ENCODE data around the gene THRB. TPM values are rescaled to one million over a fixed set of nuclear protein-coding genes. Genes with fewer than 3 reads are reported as not detected.

Gene THRB
- total RNA-seq, 5 donors from 2014 or later (not counting 1 experiment from before 2014, with no cell fraction given): 0.03 to 0.29 (median 0.19) TPM; not detected in 2

- POLR2A ChIA-PET: no interaction called here
- H3K9me3 Mint-ChIP-seq: no peaks in the 10 kb centered on the region
- no peaks in the 10 kb centered on the region for H3K4me1 Mint-ChIP-seq
- Histone ChIP-seq H3K27ac (ENCODE audit: low read length) (no peak overlapping the region), H3K4me1 (ENCODE audit: control insufficient read depth in 1 of 2, extremely low read depth in 1 of 2, insufficient read depth in 2 of 2, low read length in 2 of 2) (no peaks in the 10 kb centered on the region), H3K27me3 (replicated peaks in 1 of 2; ENCODE audit: control insufficient read depth in 2 of 2, extremely low read depth in 1 of 2, insufficient read depth in 2 of 2, low read length in 1 of 2) (no peaks in the 10 kb centered on the region), H3K9me3 (no peaks in the 10 kb centered on the region), H3K36me3 (ENCODE audit: control insufficient read depth in 2 of 2, extremely low read depth in 1 of 2, insufficient read depth in 1 of 2, low read length in 1 of 2) (no peaks in the 10 kb centered on the region), H3K4me3 (ENCODE audit: control insufficient read depth in 1 of 2, extremely low read depth in 1 of 2, low read length in 1 of 2) (no peak overlapping the region)
- WGBS (ENCODE audit: insufficient coverage): 80% methylated on average over 1 of the region's 3 CpGs
- CTCF ChIA-PET: no interaction called here
- H3K27me3 Mint-ChIP-seq: peaks cover 2 to 4% of the 10 kb centered on the region in 2 donors
- no peaks in the 10 kb centered on the region for H3K36me3 Mint-ChIP-seq
- H3K4me3 Mint-ChIP-seq: no peak overlapping the region
- no peak overlapping the region for H3K27ac Mint-ChIP-seq
- ATAC-seq (replicated peaks in 1 of 4): no peak
- DNase-seq: no peak
These were observed 118.7 kb downstream of the THRB start for GRCh38 chr3:24375947-24376384.

- WGBS (ENCODE audit: insufficient coverage): no CpG with 5 or more reads among the region's 1 CpG
- Histone ChIP-seq H3K27me3 (replicated peaks in 1 of 2; ENCODE audit: control insufficient read depth in 2 of 2, extremely low read depth in 1 of 2, insufficient read depth in 2 of 2, low read length in 1 of 2) (no peaks in the 10 kb centered on the region), H3K9me3 (no peaks in the 10 kb centered on the region), H3K4me3 (ENCODE audit: control insufficient read depth in 1 of 2, extremely low read depth in 1 of 2, low read length in 1 of 2) (no peak overlapping the region), H3K36me3 (ENCODE audit: control insufficient read depth in 2 of 2, extremely low read depth in 1 of 2, insufficient read depth in 1 of 2, low read length in 1 of 2) (no peaks in the 10 kb centered on the region), H3K4me1 (ENCODE audit: control insufficient read depth in 1 of 2, extremely low read depth in 1 of 2, insufficient read depth in 2 of 2, low read length in 2 of 2) (no peaks in the 10 kb centered on the region), H3K27ac (ENCODE audit: low read length) (no peak overlapping the region)
- ATAC-seq (replicated peaks in 1 of 4) (no peak), DNase-seq (no peak)
- no peak overlapping the region for H3K4me3 Mint-ChIP-seq
- ChIA-PET POLR2A (no interaction called here), CTCF (no interaction called here)
- H3K27me3 Mint-ChIP-seq: peaks cover 0 to 1% of the 10 kb centered on the region in 2 donors
- no peaks in the 10 kb centered on the region for H3K4me1 Mint-ChIP-seq
- no peak overlapping the region for H3K27ac Mint-ChIP-seq
- no peaks in the 10 kb centered on the region for H3K36me3 Mint-ChIP-seq
- no peaks in the 10 kb centered on the region for H3K9me3 Mint-ChIP-seq
These were observed 119.8 kb downstream of the THRB start for GRCh38 chr3:24374801-24375200.

GRCh38 chr3:24373198-24373959 is 121.3 kb downstream of the THRB start:
- no peaks in the 10 kb centered on the region for H3K36me3 ChIP-seq (ENCODE audit: control insufficient read depth in 2 of 2, extremely low read depth in 1 of 2, insufficient read depth in 1 of 2, low read length in 1 of 2)
- H3K27me3 Mint-ChIP-seq: no peaks in the 10 kb centered on the region
- no peaks in the 10 kb centered on the region for H3K36me3 Mint-ChIP-seq
- no peak for ATAC-seq (replicated peaks in 1 of 4)
- 92% methylated on average over 2 of the region's 9 CpGs for whole genome bisulfite sequencing (ENCODE audit: insufficient coverage)
- no peaks in the 10 kb centered on the region for H3K4me1 Mint-ChIP-seq
- no peaks in the 10 kb centered on the region for H3K27me3 ChIP-seq (replicated peaks in 1 of 2; ENCODE audit: control insufficient read depth in 2 of 2, extremely low read depth in 1 of 2, insufficient read depth in 2 of 2, low read length in 1 of 2)
- DNase-seq: no peak
- H3K4me3 ChIP-seq (ENCODE audit: control insufficient read depth in 1 of 2, extremely low read depth in 1 of 2, low read length in 1 of 2): no peak overlapping the region
- H3K27ac Mint-ChIP-seq: no peak overlapping the region
- no peak overlapping the region for H3K4me3 Mint-ChIP-seq
- H3K27ac ChIP-seq (ENCODE audit: low read length): no peak overlapping the region
- H3K9me3 Mint-ChIP-seq: no peaks in the 10 kb centered on the region
- H3K9me3 ChIP-seq: no peaks in the 10 kb centered on the region
- POLR2A ChIA-PET: interaction anchor here in 1 of 2 donors (0.5 kb wide), 1 partner anchor 239 kb away, joined by 4 read pairs; no protein-coding TSS in a partner anchor
- no peaks in the 10 kb centered on the region for H3K4me1 ChIP-seq (ENCODE audit: control insufficient read depth in 1 of 2, extremely low read depth in 1 of 2, insufficient read depth in 2 of 2, low read length in 2 of 2)
- CTCF ChIA-PET: no interaction called here

- Histone ChIP-seq H3K4me1 (ENCODE audit: control insufficient read depth in 1 of 2, extremely low read depth in 1 of 2, insufficient read depth in 2 of 2, low read length in 2 of 2) (no peaks in the 10 kb centered on the region), H3K36me3 (ENCODE audit: control insufficient read depth in 2 of 2, extremely low read depth in 1 of 2, insufficient read depth in 1 of 2, low read length in 1 of 2) (no peaks in the 10 kb centered on the region), H3K27ac (ENCODE audit: low read length) (no peak overlapping the region), H3K27me3 (replicated peaks in 1 of 2; ENCODE audit: control insufficient read depth in 2 of 2, extremely low read depth in 1 of 2, insufficient read depth in 2 of 2, low read length in 1 of 2) (no peaks in the 10 kb centered on the region), H3K4me3 (ENCODE audit: control insufficient read depth in 1 of 2, extremely low read depth in 1 of 2, low read length in 1 of 2) (no peak overlapping the region), H3K9me3 (no peaks in the 10 kb centered on the region)
- ChIA-PET CTCF (no interaction called here), POLR2A (interaction anchor here in 1 of 2 donors (0.5 kb wide), 1 partner anchor 240 kb away, joined by 4 read pairs; no protein-coding TSS in a partner anchor)
- no peaks in the 10 kb centered on the region for H3K4me1 Mint-ChIP-seq
- no peak overlapping the region for H3K4me3 Mint-ChIP-seq
- no peaks in the 10 kb centered on the region for H3K9me3 Mint-ChIP-seq
- WGBS (ENCODE audit: insufficient coverage): no CpG with 5 or more reads among the region's 3 CpGs
- no peak for ATAC-seq (replicated peaks in 1 of 4)
- no peaks in the 10 kb centered on the region for H3K36me3 Mint-ChIP-seq
- H3K27ac Mint-ChIP-seq: no peak overlapping the region
- no peaks in the 10 kb centered on the region for H3K27me3 Mint-ChIP-seq
- DNase-seq: no peak
These were observed 122.0 kb downstream of the THRB start for GRCh38 chr3:24372559-24373197.

- Histone ChIP-seq H3K36me3 (ENCODE audit: control insufficient read depth in 2 of 2, extremely low read depth in 1 of 2, insufficient read depth in 1 of 2, low read length in 1 of 2) (no peaks in the 10 kb centered on the region), H3K27me3 (replicated peaks in 1 of 2; ENCODE audit: control insufficient read depth in 2 of 2, extremely low read depth in 1 of 2, insufficient read depth in 2 of 2, low read length in 1 of 2) (no peaks in the 10 kb centered on the region), H3K4me3 (ENCODE audit: control insufficient read depth in 1 of 2, extremely low read depth in 1 of 2, low read length in 1 of 2) (no peak overlapping the region), H3K4me1 (ENCODE audit: control insufficient read depth in 1 of 2, extremely low read depth in 1 of 2, insufficient read depth in 2 of 2, low read length in 2 of 2) (no peaks in the 10 kb centered on the region), H3K27ac (ENCODE audit: low read length) (no peak overlapping the region), H3K9me3 (no peaks in the 10 kb centered on the region)
- no peak overlapping the region for H3K27ac Mint-ChIP-seq
- H3K4me3 Mint-ChIP-seq: no peak overlapping the region
- POLR2A ChIA-PET: no interaction called here
- ATAC-seq (replicated peaks in 1 of 4) (peak in 1 of 4 experiments; percentile 27), DNase-seq (no peak)
- H3K4me1 Mint-ChIP-seq: no peaks in the 10 kb centered on the region
- H3K36me3 Mint-ChIP-seq: no peaks in the 10 kb centered on the region
- H3K9me3 Mint-ChIP-seq: no peaks in the 10 kb centered on the region
- H3K27me3 Mint-ChIP-seq: no peaks in the 10 kb centered on the region
- WGBS (ENCODE audit: insufficient coverage): 100% methylated on average over 1 of the region's 4 CpGs
- CTCF ChIA-PET: no interaction called here
These were observed 124.1 kb downstream of the THRB start for GRCh38 chr3:24370352-24371090.

GRCh38 chr3:24368605-24369004 is 126.0 kb downstream of the THRB start:
- no peak for DNase-seq
- Histone ChIP-seq H3K9me3 (no peaks in the 10 kb centered on the region), H3K4me1 (ENCODE audit: control insufficient read depth in 1 of 2, extremely low read depth in 1 of 2, insufficient read depth in 2 of 2, low read length in 2 of 2) (no peaks in the 10 kb centered on the region), H3K27ac (ENCODE audit: low read length) (no peak overlapping the region), H3K4me3 (ENCODE audit: control insufficient read depth in 1 of 2, extremely low read depth in 1 of 2, low read length in 1 of 2) (no peak overlapping the region), H3K36me3 (ENCODE audit: control insufficient read depth in 2 of 2, extremely low read depth in 1 of 2, insufficient read depth in 1 of 2, low read length in 1 of 2) (no peaks in the 10 kb centered on the region), H3K27me3 (replicated peaks in 1 of 2; ENCODE audit: control insufficient read depth in 2 of 2, extremely low read depth in 1 of 2, insufficient read depth in 2 of 2, low read length in 1 of 2) (no peaks in the 10 kb centered on the region)
- Mint-ChIP-seq H3K9me3 (no peaks in the 10 kb centered on the region), H3K4me1 (no peaks in the 10 kb centered on the region), H3K27me3 (no peaks in the 10 kb centered on the region), H3K36me3 (no peaks in the 10 kb centered on the region), H3K4me3 (no peak overlapping the region), H3K27ac (no peak overlapping the region)
- no peak for ATAC-seq (replicated peaks in 1 of 4)
- ChIA-PET POLR2A (no interaction called here), CTCF (no interaction called here)
- WGBS (ENCODE audit: insufficient coverage): no CpG with 5 or more reads among the region's 2 CpGs
